ENCODE data around the gene SCNN1B. TPM values are rescaled to one million over a fixed set of nuclear protein-coding genes. Genes with fewer than 3 reads are reported as not detected.

SCNN1B gene
- total and polyA plus RNA-seq, 2 donors: 0.28 to 4.8 TPM

DNA sequence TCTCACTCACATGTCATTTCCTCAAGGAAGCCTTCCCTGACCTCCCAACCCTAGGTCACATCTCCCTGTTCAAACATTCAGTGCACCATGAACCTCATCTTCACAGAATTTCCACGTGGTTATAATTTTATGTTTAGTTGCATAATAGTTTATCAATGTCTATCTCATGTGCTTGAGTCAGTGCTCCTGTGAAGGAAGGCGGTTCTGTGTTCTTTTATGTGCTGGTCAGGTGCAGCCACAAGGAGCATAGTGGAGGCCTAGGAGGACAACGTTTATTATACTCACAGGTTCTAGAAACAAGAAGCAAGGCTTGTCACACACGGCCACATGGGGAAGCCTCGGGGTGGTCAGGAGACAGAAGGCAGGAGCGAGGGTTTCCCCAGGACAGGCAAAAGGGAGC lies 34.5 kb upstream of the SCNN1B start:
- Histone ChIP-seq H3K9me3 (ENCODE audit: control insufficient read depth in 2 of 2, insufficient read depth in 1 of 2, low read length in 1 of 2) (no peaks in the 10 kb centered on the region), H3K4me1 (ENCODE audit: control insufficient read depth in 2 of 2, insufficient read depth in 2 of 2, low read length in 2 of 2) (no peaks in the 10 kb centered on the region)

GRCh38 chr16:23268561-23268960 lies 33.5 kb upstream of the SCNN1B start:
- Histone ChIP-seq H3K9me3 (ENCODE audit: control insufficient read depth in 2 of 2, insufficient read depth in 1 of 2, low read length in 1 of 2) (no peaks in the 10 kb centered on the region), H3K4me3 (ENCODE audit: low read length in 2 of 2) (no peak overlapping the region)

More for the DNA sequence above, 34.5 kb upstream of the SCNN1B start:
- 72% methylated on average over 6 of the region's 6 CpGs for WGBS
- H3K4me3 ChIP-seq (ENCODE audit: low read length in 2 of 2): no peak overlapping the region
- DNase-seq (ENCODE audit: low read depth in 6 of 9, low spot score in 9 of 9): no peak
- H3K27me3 ChIP-seq (ENCODE audit: control insufficient read depth in 2 of 2, insufficient read depth in 1 of 2, low read length in 1 of 2): no peaks in the 10 kb centered on the region
- no peak overlapping the region for H3K27ac ChIP-seq (ENCODE audit: low read depth in 1 of 2, low read length in 1 of 2)
- no peaks in the 10 kb centered on the region for H3K36me3 ChIP-seq (ENCODE audit: control insufficient read depth in 2 of 2, insufficient read depth in 2 of 2, low read length in 1 of 2)

GRCh38 chr16:23269248-23269953 lies 32.7 kb upstream of the SCNN1B start:
- WGBS: 93% methylated on average over 6 of the region's 6 CpGs
- H3K4me3 ChIP-seq (ENCODE audit: low read length in 2 of 2): no peak overlapping the region
- H3K36me3 ChIP-seq (ENCODE audit: control insufficient read depth in 2 of 2, insufficient read depth in 2 of 2, low read length in 1 of 2): no peaks in the 10 kb centered on the region
- H3K4me1 ChIP-seq (ENCODE audit: control insufficient read depth in 2 of 2, insufficient read depth in 2 of 2, low read length in 2 of 2): no peaks in the 10 kb centered on the region
- no peaks in the 10 kb centered on the region for H3K27me3 ChIP-seq (ENCODE audit: control insufficient read depth in 2 of 2, insufficient read depth in 1 of 2, low read length in 1 of 2)
- H3K27ac ChIP-seq (ENCODE audit: low read depth in 1 of 2, low read length in 1 of 2): no peak overlapping the region
- no peak for DNase-seq (ENCODE audit: low read depth in 6 of 9, low spot score in 9 of 9)
- no peaks in the 10 kb centered on the region for H3K9me3 ChIP-seq (ENCODE audit: control insufficient read depth in 2 of 2, insufficient read depth in 1 of 2, low read length in 1 of 2)

More at GRCh38 chr16:23268561-23268960, 33.5 kb upstream of the SCNN1B start:
- H3K36me3 ChIP-seq (ENCODE audit: control insufficient read depth in 2 of 2, insufficient read depth in 2 of 2, low read length in 1 of 2): no peaks in the 10 kb centered on the region
- no peaks in the 10 kb centered on the region for H3K4me1 ChIP-seq (ENCODE audit: control insufficient read depth in 2 of 2, insufficient read depth in 2 of 2, low read length in 2 of 2)
- H3K27ac ChIP-seq (ENCODE audit: low read depth in 1 of 2, low read length in 1 of 2): no peak overlapping the region
- DNase-seq (ENCODE audit: low read depth in 6 of 9, low spot score in 9 of 9): no peak
- H3K27me3 ChIP-seq (ENCODE audit: control insufficient read depth in 2 of 2, insufficient read depth in 1 of 2, low read length in 1 of 2): no peaks in the 10 kb centered on the region

- no peaks in the 10 kb centered on the region for H3K36me3 ChIP-seq (ENCODE audit: control insufficient read depth in 2 of 2, insufficient read depth in 2 of 2, low read length in 1 of 2)
- no peak for DNase-seq (ENCODE audit: low read depth in 6 of 9, low spot score in 9 of 9)
- no peaks in the 10 kb centered on the region for H3K27me3 ChIP-seq (ENCODE audit: control insufficient read depth in 2 of 2, insufficient read depth in 1 of 2, low read length in 1 of 2)
- no peak overlapping the region for H3K27ac ChIP-seq (ENCODE audit: low read depth in 1 of 2, low read length in 1 of 2)
- H3K4me1 ChIP-seq (ENCODE audit: control insufficient read depth in 2 of 2, insufficient read depth in 2 of 2, low read length in 2 of 2): no peaks in the 10 kb centered on the region
- no peaks in the 10 kb centered on the region for H3K9me3 ChIP-seq (ENCODE audit: control insufficient read depth in 2 of 2, insufficient read depth in 1 of 2, low read length in 1 of 2)
- WGBS: 97% methylated on average over 3 of the region's 3 CpGs
- no peak overlapping the region for H3K4me3 ChIP-seq (ENCODE audit: low read length in 2 of 2)
Observed at GRCh38 chr16:23270654-23271053, 31.4 kb upstream of the SCNN1B start.

DNA sequence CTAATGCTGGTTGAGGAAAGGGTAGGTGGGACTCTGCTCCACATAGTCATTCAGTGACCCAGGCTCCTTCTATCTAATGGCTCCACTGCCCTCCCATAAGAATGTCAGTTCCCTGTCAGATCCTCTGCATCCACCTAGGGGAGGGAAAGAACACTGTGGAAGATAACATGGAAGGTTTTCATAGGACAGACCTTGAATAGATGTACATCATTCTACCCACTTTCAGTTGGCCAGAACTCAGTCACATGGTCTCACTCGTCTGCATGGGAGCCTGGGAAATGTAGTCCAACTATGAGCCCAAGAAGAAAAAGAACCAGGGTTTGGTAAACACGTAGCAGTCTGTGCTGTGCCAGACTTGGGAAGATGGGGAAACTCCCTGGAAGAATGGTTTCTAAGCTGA lies 27.1 kb upstream of the SCNN1B start:
- no peaks in the 10 kb centered on the region for H3K27me3 ChIP-seq (ENCODE audit: control insufficient read depth in 2 of 2, insufficient read depth in 1 of 2, low read length in 1 of 2)
- no peaks in the 10 kb centered on the region for H3K36me3 ChIP-seq (ENCODE audit: control insufficient read depth in 2 of 2, insufficient read depth in 2 of 2, low read length in 1 of 2)
- no peaks in the 10 kb centered on the region for H3K4me1 ChIP-seq (ENCODE audit: control insufficient read depth in 2 of 2, insufficient read depth in 2 of 2, low read length in 2 of 2)
- 65% methylated on average over 2 of the region's 2 CpGs for WGBS
- no peak for DNase-seq (ENCODE audit: low read depth in 6 of 9, low spot score in 9 of 9)
- no peaks in the 10 kb centered on the region for H3K9me3 ChIP-seq (ENCODE audit: control insufficient read depth in 2 of 2, insufficient read depth in 1 of 2, low read length in 1 of 2)
- H3K4me3 ChIP-seq (ENCODE audit: low read length in 2 of 2): no peak overlapping the region
- H3K27ac ChIP-seq (ENCODE audit: low read depth in 1 of 2, low read length in 1 of 2): no peak overlapping the region

GRCh38 chr16:23276821-23277220 lies 25.3 kb upstream of the SCNN1B start:
- WGBS: 37% methylated on average over 4 of the region's 4 CpGs
- no peak for DNase-seq (ENCODE audit: low read depth in 6 of 9, low spot score in 9 of 9)
- Histone ChIP-seq H3K4me1 (ENCODE audit: control insufficient read depth in 2 of 2, insufficient read depth in 2 of 2, low read length in 2 of 2) (no peaks in the 10 kb centered on the region), H3K27me3 (ENCODE audit: control insufficient read depth in 2 of 2, insufficient read depth in 1 of 2, low read length in 1 of 2) (no peaks in the 10 kb centered on the region), H3K36me3 (ENCODE audit: control insufficient read depth in 2 of 2, insufficient read depth in 2 of 2, low read length in 1 of 2) (no peaks in the 10 kb centered on the region), H3K4me3 (ENCODE audit: low read length in 2 of 2) (no peak overlapping the region), H3K9me3 (ENCODE audit: control insufficient read depth in 2 of 2, insufficient read depth in 1 of 2, low read length in 1 of 2) (no peaks in the 10 kb centered on the region), H3K27ac (ENCODE audit: low read depth in 1 of 2, low read length in 1 of 2) (no peak overlapping the region)

- no peak overlapping the region for H3K27ac ChIP-seq (ENCODE audit: low read depth in 1 of 2, low read length in 1 of 2)
- H3K4me3 ChIP-seq (ENCODE audit: low read length in 2 of 2): no peak overlapping the region
- H3K27me3 ChIP-seq (ENCODE audit: control insufficient read depth in 2 of 2, insufficient read depth in 1 of 2, low read length in 1 of 2): no peaks in the 10 kb centered on the region
- no peak for DNase-seq (ENCODE audit: low read depth in 6 of 9, low spot score in 9 of 9)
- WGBS: 85% methylated on average over 2 of the region's 2 CpGs
- no peaks in the 10 kb centered on the region for H3K36me3 ChIP-seq (ENCODE audit: control insufficient read depth in 2 of 2, insufficient read depth in 2 of 2, low read length in 1 of 2)
- no peaks in the 10 kb centered on the region for H3K4me1 ChIP-seq (ENCODE audit: control insufficient read depth in 2 of 2, insufficient read depth in 2 of 2, low read length in 2 of 2)
- no peaks in the 10 kb centered on the region for H3K9me3 ChIP-seq (ENCODE audit: control insufficient read depth in 2 of 2, insufficient read depth in 1 of 2, low read length in 1 of 2)
Observed at GRCh38 chr16:23278031-23278430, 24.1 kb upstream of the SCNN1B start.

DNA sequence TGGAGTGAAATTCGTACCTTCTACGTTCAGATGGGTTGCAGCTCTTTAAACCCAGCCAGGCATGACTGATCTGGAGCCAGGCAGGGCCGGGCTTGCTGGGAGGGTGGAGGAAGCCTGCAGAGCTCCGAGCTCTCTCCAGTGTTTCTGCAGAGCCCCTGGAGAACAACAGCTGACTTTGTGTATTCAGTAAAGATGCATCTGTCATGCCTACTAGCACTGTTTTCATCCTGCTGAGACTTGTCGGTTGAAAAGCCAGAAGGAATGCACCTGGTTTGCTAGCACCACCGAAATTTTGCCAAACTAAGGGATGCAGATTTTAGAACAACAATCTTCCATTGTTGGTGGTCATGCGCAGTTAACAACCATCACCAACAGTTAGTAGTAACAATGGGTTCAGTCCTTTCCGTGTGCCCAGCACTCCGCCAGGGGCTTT lies 22.4 kb upstream of the SCNN1B start:
- DNase-seq (ENCODE audit: low read depth in 6 of 9, low spot score in 9 of 9): peak in 1 of 9 donors; percentile 22
- Histone ChIP-seq H3K4me3 (ENCODE audit: low read length in 2 of 2) (no peak overlapping the region), H3K27me3 (ENCODE audit: control insufficient read depth in 2 of 2, insufficient read depth in 1 of 2, low read length in 1 of 2) (no peaks in the 10 kb centered on the region), H3K4me1 (ENCODE audit: control insufficient read depth in 2 of 2, insufficient read depth in 2 of 2, low read length in 2 of 2) (no peaks in the 10 kb centered on the region), H3K36me3 (ENCODE audit: control insufficient read depth in 2 of 2, insufficient read depth in 2 of 2, low read length in 1 of 2) (no peaks in the 10 kb centered on the region), H3K9me3 (ENCODE audit: control insufficient read depth in 2 of 2, insufficient read depth in 1 of 2, low read length in 1 of 2) (no peaks in the 10 kb centered on the region), H3K27ac (ENCODE audit: low read depth in 1 of 2, low read length in 1 of 2) (no peak overlapping the region)
- 39% methylated on average over 9 of the region's 9 CpGs for WGBS

GRCh38 chr16:23280483-23280967 lies 21.6 kb upstream of the SCNN1B start:
- Histone ChIP-seq H3K36me3 (ENCODE audit: control insufficient read depth in 2 of 2, insufficient read depth in 2 of 2, low read length in 1 of 2) (no peaks in the 10 kb centered on the region), H3K27me3 (ENCODE audit: control insufficient read depth in 2 of 2, insufficient read depth in 1 of 2, low read length in 1 of 2) (no peaks in the 10 kb centered on the region), H3K9me3 (ENCODE audit: control insufficient read depth in 2 of 2, insufficient read depth in 1 of 2, low read length in 1 of 2) (no peaks in the 10 kb centered on the region), H3K4me3 (ENCODE audit: low read length in 2 of 2) (no peak overlapping the region), H3K27ac (ENCODE audit: low read depth in 1 of 2, low read length in 1 of 2) (no peak overlapping the region), H3K4me1 (ENCODE audit: control insufficient read depth in 2 of 2, insufficient read depth in 2 of 2, low read length in 2 of 2) (no peaks in the 10 kb centered on the region)
- no peak for DNase-seq (ENCODE audit: low read depth in 6 of 9, low spot score in 9 of 9)
- WGBS: 66% methylated on average over 6 of the region's 6 CpGs

Data from thymus (tissue), 11 donors.